CD4-positive, alpha-beta T cell treated with Interleukin-10 for 1 hour (primary cell): ENCODE data around the gene DUOX2.
"Not testable (repeated sequence)": the region's sequence is repeated elsewhere in the genome, so short reads cannot be mapped to it uniquely, and the experiment has no call there.

Source experiments
- DNase-seq: peaks from one replicate; pipeline ENCODE4 v3.0.0-alpha.2; 2020

The DUOX2 gene

GRCh38 chr15:45062301-45062700, 51.7 kb downstream of the DUOX2 start:
- DNase-seq, result not testable (repeated sequence)

DNA sequence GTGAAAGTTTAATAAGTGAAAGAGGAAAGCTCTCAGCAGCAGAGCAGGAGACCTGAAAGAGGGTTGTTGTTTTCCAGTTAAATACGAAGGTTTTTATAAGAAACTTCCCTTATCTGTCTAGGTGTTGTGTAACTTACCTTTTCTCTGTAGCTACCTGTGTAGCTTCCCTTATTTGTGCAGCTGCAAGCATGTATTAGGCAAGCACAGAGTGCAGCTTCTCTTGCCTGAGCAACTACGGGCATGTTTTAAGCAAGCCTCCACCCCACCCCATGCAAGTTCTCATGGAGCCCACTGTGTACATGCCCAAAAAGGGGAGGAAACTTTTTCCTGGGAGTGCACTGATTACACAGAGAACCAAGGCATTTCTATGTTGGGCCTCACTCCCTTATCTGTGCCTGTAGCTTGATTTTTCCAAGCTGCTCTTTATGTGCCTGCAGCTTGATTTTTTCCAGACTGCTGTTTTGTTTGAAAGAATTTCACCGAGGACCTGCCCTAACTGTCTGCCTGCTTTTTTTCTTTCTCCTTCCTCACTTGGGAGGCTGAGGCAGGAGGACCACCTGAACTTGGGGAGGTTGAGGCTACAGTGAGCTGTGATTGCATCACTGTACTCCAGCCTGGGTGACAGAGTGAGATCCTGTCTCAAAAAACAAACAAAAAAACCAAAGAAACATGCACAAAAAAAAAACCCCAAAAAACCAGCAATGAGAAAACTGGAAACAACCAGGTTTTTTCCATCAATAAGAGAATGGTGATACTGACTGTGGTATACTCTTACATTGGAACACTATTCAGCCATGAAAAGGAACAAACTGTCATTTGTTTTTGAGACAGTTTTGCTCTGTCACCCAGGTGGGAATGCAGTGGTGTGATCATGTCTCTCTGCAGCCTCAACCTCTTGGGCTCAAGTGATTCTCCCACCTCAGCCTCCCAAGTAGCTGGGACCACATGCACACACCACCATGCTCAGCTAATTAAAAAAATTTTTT, 55.0 kb downstream of the DUOX2 start:
- DNase-seq, result not testable (repeated sequence)

GRCh38 chr15:45052676-45053075, 61.3 kb downstream of the DUOX2 start:
- not testable (repeated sequence) for DNase-seq

GRCh38 chr15:45050587-45050986, 63.4 kb downstream of the DUOX2 start:
- no peak for DNase-seq

GRCh38 chr15:45048794-45049631, 65.0 kb downstream of the DUOX2 start:
- peak; percentile 3 for DNase-seq

GRCh38 chr15:45048449-45048793, 65.6 kb downstream of the DUOX2 start:
- not testable (repeated sequence) for DNase-seq

DNA sequence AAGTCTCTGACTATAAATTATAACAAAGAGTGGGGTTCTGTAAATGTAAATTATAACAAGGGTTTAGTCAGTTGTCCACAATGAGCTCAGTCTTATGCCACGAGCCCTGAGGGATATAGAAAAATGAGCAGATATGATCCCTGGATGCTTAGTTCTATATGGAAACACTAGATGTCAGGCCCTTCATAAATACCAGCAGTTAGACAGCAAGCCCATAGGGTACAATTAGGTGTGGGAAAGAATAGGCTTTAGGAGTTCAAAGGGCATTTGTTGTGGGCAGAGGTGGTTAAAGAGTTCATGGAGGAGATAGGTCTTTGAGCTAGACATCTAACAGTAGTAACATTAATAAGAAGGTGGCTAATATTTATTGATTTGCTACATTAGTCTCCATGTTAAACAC, 69.7 kb downstream of the DUOX2 start:
- DNase-seq, result not testable (repeated sequence)

GRCh38 chr15:45042859-45043258, 71.1 kb downstream of the DUOX2 start:
- DNase-seq, result not testable (repeated sequence)
